Stimulated activated CD4-positive, alpha-beta T cell treated with anti-CD3 and anti-CD28 coated beads, Interleukin-12 subunit alpha, Interleukin-12 subunit beta, amount 100 ng/mL, for 24 hours (primary cell): ENCODE results near the gene TKFC.

Experiments used
- DNase-seq, 2 experiments: peaks; one replicate each; pipeline ENCODE4 v3.0.0-alpha.2; 2020; ENCODE audit warnings: low read depth in 2 of 2

The TKFC gene

GRCh38 chr11:61325649-61326414, 7.2 kb upstream of the TKFC start:
- no peak for DNase-seq

GRCh38 chr11:61327669-61328071, 5.4 kb upstream of the TKFC start:
- DNase-seq, result no peak

- DNase-seq, result no peak
Measured at GRCh38 chr11:61328351-61328750, 4.7 kb upstream of the TKFC start.

GRCh38 chr11:61329871-61330270, 3.2 kb upstream of the TKFC start:
- no peak for DNase-seq

GRCh38 chr11:61331651-61332050, 1.4 kb upstream of the TKFC start:
- DNase-seq, result no peak

- DNase-seq, result no peak
Measured at GRCh38 chr11:61332281-61332796, 689 bp upstream of the TKFC start.

GRCh38 chr11:61333550-61334433, 764 bp downstream of the TKFC start:
- peak in 1 of 2 experiments; percentile 12 for DNase-seq

GRCh38 chr11:61334434-61335354, 1.7 kb downstream of the TKFC start:
- no peak for DNase-seq

GRCh38 chr11:61335355-61335710, 2.3 kb downstream of the TKFC start:
- no peak for DNase-seq

GRCh38 chr11:61336171-61336935, 3.3 kb downstream of the TKFC start:
- peak; percentile 63 to 71 for DNase-seq

GRCh38 chr11:61337706-61338470, 4.9 kb downstream of the TKFC start:
- no peak for DNase-seq

- no peak for DNase-seq
Measured at GRCh38 chr11:61338783-61339489, 5.9 kb downstream of the TKFC start.

GRCh38 chr11:61339490-61339878, 6.5 kb downstream of the TKFC start:
- DNase-seq, result no peak

- DNase-seq, result no peak
Measured at GRCh38 chr11:61340979-61341378, 8.0 kb downstream of the TKFC start.

GRCh38 chr11:61341706-61342105, 8.7 kb downstream of the TKFC start:
- DNase-seq, result no peak

GRCh38 chr11:61342207-61342803, 9.3 kb downstream of the TKFC start:
- no peak for DNase-seq

GRCh38 chr11:61343792-61344745, 11.0 kb downstream of the TKFC start:
- DNase-seq, result no peak

GRCh38 chr11:61345170-61345610, 12.2 kb downstream of the TKFC start:
- no peak for DNase-seq
